ENCODE measurements around the gene NIPAL4.

GRCh38 chr5:157457391-157457790 lies 2.6 kb upstream of the NIPAL4 start:
- TF ChIP-seq CTCF (IDR thresholded peaks at IDR 0.05), result no peak
- TF ChIP-seq REST (IDR thresholded peaks at IDR 0.05; ENCODE audit: insufficient read depth in 1 of 2, low read depth in 2 of 2, low read length in 1 of 2), result no peak
- TF ChIP-seq SIN3A (IDR thresholded peaks at IDR 0.05; ENCODE audit: borderline replicate concordance, insufficient read depth, low read depth, low read length), result no peak
- TF ChIP-seq TCF7L2 (IDR thresholded peaks at IDR 0.05; ENCODE audit: low read depth, low read length), result no peak
- no peak for TF ChIP-seq POLR2AphosphoS5 (IDR thresholded peaks at IDR 0.05; ENCODE audit: low read depth, low read length)
